ENCODE measurements around the gene CLEC4G.

DNA sequence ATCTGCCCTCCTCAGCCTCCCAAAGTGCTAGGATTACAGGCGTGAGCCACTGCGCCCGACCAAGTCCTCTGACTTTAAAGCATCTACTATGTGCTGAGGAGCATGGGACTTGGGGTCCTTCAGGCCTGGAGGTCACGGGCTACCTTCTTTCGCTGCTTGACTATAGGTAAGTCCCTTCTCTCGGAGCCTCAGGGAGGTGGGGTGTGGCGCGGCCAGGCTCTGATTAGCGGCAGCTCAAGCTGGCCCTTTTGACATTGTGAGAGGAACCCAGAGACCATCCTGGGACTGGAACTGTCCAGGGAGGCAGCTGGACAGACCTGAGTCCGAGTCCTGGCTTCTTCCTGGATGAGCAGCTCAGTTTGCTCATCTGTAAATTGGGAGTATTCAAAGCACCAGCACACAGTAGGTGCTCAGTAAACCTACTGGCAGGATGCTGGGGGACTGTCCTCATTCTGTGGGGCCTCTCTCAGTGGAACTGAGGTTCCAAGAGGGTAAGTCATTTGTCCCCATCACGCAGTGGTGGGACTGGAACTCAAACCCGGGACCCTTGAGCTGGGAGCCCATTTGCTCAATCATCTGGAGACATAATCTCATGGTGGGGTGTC, 30.8 kb downstream of the CLEC4G start:
- TF ChIP-seq, protein P1, sequence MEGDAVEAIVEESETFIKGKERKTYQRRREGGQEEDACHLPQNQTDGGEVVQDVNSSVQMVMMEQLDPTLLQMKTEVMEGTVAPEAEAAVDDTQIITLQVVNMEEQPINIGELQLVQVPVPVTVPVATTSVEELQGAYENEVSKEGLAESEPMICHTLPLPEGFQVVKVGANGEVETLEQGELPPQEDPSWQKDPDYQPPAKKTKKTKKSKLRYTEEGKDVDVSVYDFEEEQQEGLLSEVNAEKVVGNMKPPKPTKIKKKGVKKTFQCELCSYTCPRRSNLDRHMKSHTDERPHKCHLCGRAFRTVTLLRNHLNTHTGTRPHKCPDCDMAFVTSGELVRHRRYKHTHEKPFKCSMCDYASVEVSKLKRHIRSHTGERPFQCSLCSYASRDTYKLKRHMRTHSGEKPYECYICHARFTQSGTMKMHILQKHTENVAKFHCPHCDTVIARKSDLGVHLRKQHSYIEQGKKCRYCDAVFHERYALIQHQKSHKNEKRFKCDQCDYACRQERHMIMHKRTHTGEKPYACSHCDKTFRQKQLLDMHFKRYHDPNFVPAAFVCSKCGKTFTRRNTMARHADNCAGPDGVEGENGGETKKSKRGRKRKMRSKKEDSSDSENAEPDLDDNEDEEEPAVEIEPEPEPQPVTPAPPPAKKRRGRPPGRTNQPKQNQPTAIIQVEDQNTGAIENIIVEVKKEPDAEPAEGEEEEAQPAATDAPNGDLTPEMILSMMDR (IDR thresholded peaks at IDR 0.05) = no peak
- TF ChIP-seq POLR2A (IDR thresholded peaks at IDR 0.05; ENCODE audit: low read length) (no peak), FOSL2 (IDR thresholded peaks at IDR 0.05) (no peak), FOSL2 (CRISPR knock-in tag; IDR thresholded peaks at IDR 0.05) (no peak), RAD21 (conservative IDR thresholded peaks at IDR 0.05 in 1 of 2, IDR thresholded peaks at IDR 0.05 in 1 of 2) (no peak), SMC3 (IDR thresholded peaks at IDR 0.05) (no peak), RNF2 (IDR thresholded peaks at IDR 0.05; ENCODE audit: borderline replicate concordance, low read depth) (no peak)
